HepG2 (cell line): ENCODE data around the gene SEMA4C. TPM values are rescaled to one million over a fixed set of nuclear protein-coding genes. Genes with fewer than 3 reads are reported as not detected.

Experiments
- ATAD3A ChIP-seq: sonication (generic); formaldehyde crosslinking; IDR thresholded peaks from 2 replicates; pipeline ENCODE4 v1.4.0; 2020; ENCODE audit warnings: missing genetic modification reagents
- ATF7 ChIP-seq, 2 experiments: fragments of 450-650 bp in 1 of 2; sonication (generic) in 1 of 2; formaldehyde crosslinking in 1 of 2; IDR thresholded peaks; 2 replicates each; pipeline versions ENCODE4 v1.4.0 to v1.6.1; 2016 to 2020; ENCODE audit warnings: antibody characterized with exemption in 1 of 2, mild to moderate bottlenecking in 1 of 2, missing genetic modification reagents in 1 of 2
- EHMT2 ChIP-seq: fragments of 200-600 bp; sonication (generic); IDR thresholded peaks from 2 replicates; pipeline ENCODE4 v1.7.0; 2017; ENCODE audit warnings: antibody characterized with exemption, low read depth, low read length, borderline replicate concordance
- FIP1L1 ChIP-seq: fragments of 200-400 bp; formaldehyde crosslinking; IDR thresholded peaks from 2 replicates; pipeline ENCODE4 v1.6.1; 2018; ENCODE audit warnings: low read depth, mild to moderate bottlenecking, low read length, moderate library complexity, borderline replicate concordance; ENCODE audit not compliant: insufficient read depth
- GATA4 ChIP-seq: sonication (generic); IDR thresholded peaks from 2 replicates; pipeline ENCODE4 v1.6.1; 2016; ENCODE audit warnings: antibody characterized with exemption, low read depth, borderline replicate concordance
- HDAC1 ChIP-seq: sonication (generic); formaldehyde crosslinking; IDR thresholded peaks from 2 replicates; pipeline ENCODE4 v1.5.1; 2020; ENCODE audit warnings: mild to moderate bottlenecking, missing genetic modification reagents
- HHEX ChIP-seq: IDR thresholded peaks from 2 replicates; pipeline ENCODE4 v1.6.1; 2016; ENCODE audit warnings: control low read depth
- KLF9 ChIP-seq: IDR thresholded peaks from 2 replicates; pipeline ENCODE4 v1.6.1; 2016; ENCODE audit warnings: low read depth
- MTF1 ChIP-seq: sonication (generic); formaldehyde crosslinking; IDR thresholded peaks from 2 replicates; pipeline ENCODE4 v1.5.0; 2020; ENCODE audit warnings: missing genetic modification reagents
- RXRB ChIP-seq: IDR thresholded peaks from 2 replicates; pipeline ENCODE4 v1.6.1; 2016; ENCODE audit warnings: borderline replicate concordance, missing genetic modification reagents, missing compliant biosample characterization
- SAFB2 ChIP-seq: sonication (generic); formaldehyde crosslinking; IDR thresholded peaks from 2 replicates; pipeline ENCODE4 v1.5.1; 2020; ENCODE audit warnings: missing genetic modification reagents, low read depth, mild to moderate bottlenecking, borderline replicate concordance
- SIN3A ChIP-seq: IDR thresholded peaks from 2 replicates; pipeline ENCODE4 v1.6.1; 2011; ENCODE audit warnings: low read depth, mild to moderate bottlenecking, control low read depth, low read length, borderline replicate concordance
- SMAD3 ChIP-seq: sonication (generic); formaldehyde crosslinking; IDR thresholded peaks from 2 replicates; pipeline ENCODE4 v1.4.0; 2020; ENCODE audit warnings: missing genetic modification reagents
- SNAI1 ChIP-seq: sonication (generic); formaldehyde crosslinking; IDR thresholded peaks from 2 replicates; pipeline ENCODE4 v1.5.0; 2020; ENCODE audit warnings: mild to moderate bottlenecking, missing genetic modification reagents, borderline replicate concordance
- ZNF326 ChIP-seq: sonication (generic); formaldehyde crosslinking; IDR thresholded peaks from 2 replicates; pipeline ENCODE4 v1.4.0; 2020; ENCODE audit warnings: missing genetic modification reagents, borderline replicate concordance
- ZNF33A ChIP-seq: sonication (generic); formaldehyde crosslinking; IDR thresholded peaks from 2 replicates; pipeline ENCODE4 v1.5.1; 2020; ENCODE audit warnings: missing genetic modification reagents, mild to moderate bottlenecking, moderate library complexity, borderline replicate concordance
- ZNF543 ChIP-seq: sonication (generic); formaldehyde crosslinking; IDR thresholded peaks from 2 replicates; pipeline ENCODE4 v1.4.0; 2020; ENCODE audit warnings: mild to moderate bottlenecking, missing genetic modification reagents
- ZNF546 ChIP-seq: sonication (generic); formaldehyde crosslinking; conservative IDR thresholded peaks from 2 replicates; pipeline ENCODE4 v1.8.1; 2023; ENCODE audit warnings: mild to moderate bottlenecking, missing genetic modification reagents
- ZNF558 ChIP-seq: sonication (generic); formaldehyde crosslinking; IDR thresholded peaks from 2 replicates; pipeline ENCODE4 v1.9.0; 2022; ENCODE audit warnings: mild to moderate bottlenecking, missing genetic modification reagents, borderline replicate concordance
- ZSCAN22 ChIP-seq: sonication (generic); formaldehyde crosslinking; IDR thresholded peaks from 2 replicates; pipeline ENCODE4 v1.4.0; 2020; ENCODE audit warnings: mild to moderate bottlenecking, missing genetic modification reagents
- polyA plus RNA-seq, 8 experiments: library from polyadenylated mRNA; depleted of rRNA in 3 of 8; stranded (reverse) in 7 of 8; unstranded in 1 of 8; fragments of >200 nt; fragmentation: Illumina TruSeq in 4 of 8; extraction: Trizol in 4 of 8; gene quantifications; 2 replicates each; pipeline versions ENCODE4 v1.2.1 to v1.2.3, GENCODE V29; 2011 to 2016; ENCODE audit warnings: low read depth in 4 of 8, missing spikeins in 1 of 8, mixed read lengths in 1 of 8; ENCODE audit not compliant: insufficient read depth in 1 of 8
- total RNA-seq, 5 experiments: library from RNA; depleted of rRNA; stranded (reverse); fragments of >200 nt; fragmentation: Illumina TruSeq; extraction: Trizol; gene quantifications; 2 replicates each; pipeline ENCODE4 v1.2.3, GENCODE V29; 2016; ENCODE audit warnings: low read depth in 1 of 5
- TF ChIP-seq, protein P1 (sequence below): IDR thresholded peaks from 2 replicates; pipeline ENCODE4 v1.6.1; 2012; ENCODE audit warnings: inconsistent platforms
- TF ChIP-seq, protein P2 (sequence below): sonication (generic); formaldehyde crosslinking; IDR thresholded peaks from 2 replicates; pipeline ENCODE4 v1.4.0; 2020; ENCODE audit warnings: mild to moderate bottlenecking, missing genetic modification reagents
- TF ChIP-seq, protein P3 (sequence below): sonication (generic); formaldehyde crosslinking; conservative IDR thresholded peaks from 2 replicates; pipeline ENCODE4 v1.8.0; 2022; ENCODE audit warnings: low read depth, missing genetic modification reagents
- TF ChIP-seq, protein P4 (sequence below): sonication (generic); formaldehyde crosslinking; conservative IDR thresholded peaks from 2 replicates; pipeline ENCODE4 v1.8.1; 2023; ENCODE audit warnings: missing genetic modification reagents
- TF ChIP-seq, protein P5 (sequence below): IDR thresholded peaks from 2 replicates; pipeline ENCODE4 v1.6.1; 2016; ENCODE audit warnings: mild to moderate bottlenecking, missing biosample characterization, missing genetic modification reagents

SEMA4C gene
- total and polyA plus RNA-seq, 2 of the 13 experiments (the other 11 are each of a cell fraction or from before 2014, with no cell fraction given): 25.9 to 46.6 TPM

DNA sequence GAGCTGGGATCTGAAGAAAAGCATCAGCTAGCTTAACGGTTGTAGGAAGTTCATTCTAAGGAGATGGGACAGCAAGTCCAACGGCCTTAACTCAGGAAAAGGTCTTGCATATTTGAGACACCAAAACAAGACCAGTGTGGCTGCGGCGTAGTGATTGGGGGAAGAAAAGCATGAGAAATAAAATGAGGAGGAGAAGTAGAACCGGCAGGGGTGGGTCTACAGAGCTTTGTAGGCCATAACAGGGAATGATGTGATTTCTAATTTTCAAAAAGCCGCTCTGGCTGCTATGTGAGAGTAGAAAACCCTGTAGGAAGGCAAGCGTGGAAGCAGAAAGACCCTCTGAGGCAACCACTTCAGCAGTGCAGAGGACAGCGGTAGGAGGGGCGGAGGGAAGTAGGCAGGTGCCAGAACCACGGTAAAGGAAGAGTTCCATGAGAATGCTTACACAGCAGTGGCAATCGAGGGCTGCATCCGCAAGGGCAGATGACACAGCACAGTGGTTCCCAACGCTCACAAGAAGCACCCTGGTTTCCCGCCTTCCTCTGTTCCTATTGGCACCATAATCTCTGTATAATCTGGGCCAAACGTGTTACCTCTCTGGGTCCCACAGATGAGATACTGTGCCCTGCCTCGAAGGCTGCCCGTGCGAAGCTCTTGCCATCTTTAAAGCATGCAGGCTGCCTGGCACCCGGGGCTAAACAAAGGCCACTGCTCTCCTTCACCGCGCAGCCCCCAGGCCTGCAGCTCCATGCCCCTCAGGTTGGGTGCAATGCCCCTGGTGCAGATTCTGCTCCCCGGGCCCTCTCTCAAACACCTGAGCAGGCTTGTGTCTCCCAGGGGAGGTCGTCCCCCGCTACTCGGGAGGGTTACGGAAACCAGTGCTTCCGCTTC, 12.9 kb downstream of the SEMA4C start (continued):
- TF ChIP-seq ZSCAN22 (CRISPR knock-in tag) (0 out of 2 replicates have a peak, but pooled peaks have one; percentile 9), FIP1L1 (0 out of 2 replicates have a peak, but pooled peaks have one; percentile 48), EHMT2 (no peak), ZNF543 (CRISPR knock-in tag) (peak; percentile 24; the same call in 1 of the 2 replicates), ZNF546 (no peak), SAFB2 (CRISPR knock-in tag) (no peak), GATA4 (no peak), ATF7 (IDR thresholded peaks at IDR 0.05) (no peak), ATF7 (CRISPR knock-in tag; IDR thresholded peaks at IDR 0.05) (0 out of 2 replicates have a peak, but pooled peaks have one; percentile 14), HHEX (0 out of 2 replicates have a peak, but pooled peaks have one; percentile 43), SIN3A (peak; percentile 50; the same call in 1 of the 2 replicates), MTF1 (CRISPR knock-in tag) (no peak), RXRB (CRISPR knock-in tag) (0 out of 2 replicates have a peak, but pooled peaks have one; percentile 39), ZNF326 (CRISPR knock-in tag) (no peak), ZNF558 (CRISPR knock-in tag) (peak; percentile 82; the same call in 1 of the 2 replicates), SNAI1 (CRISPR knock-in tag) (peak; percentile 86; the same call in 1 of the 2 replicates), SMAD3 (CRISPR knock-in tag) (peak; percentile 36; the same call in 1 of the 2 replicates), HDAC1 (CRISPR knock-in tag) (peak; percentile 4), ZNF33A (CRISPR knock-in tag) (peak; percentile 57; the same call in 1 of the 2 replicates), ATAD3A (0 out of 2 replicates have a peak, but pooled peaks have one; percentile 3), KLF9 (CRISPR knock-in tag) (0 out of 2 replicates have a peak, but pooled peaks have one; percentile 1)
- TF ChIP-seq, protein P1, sequence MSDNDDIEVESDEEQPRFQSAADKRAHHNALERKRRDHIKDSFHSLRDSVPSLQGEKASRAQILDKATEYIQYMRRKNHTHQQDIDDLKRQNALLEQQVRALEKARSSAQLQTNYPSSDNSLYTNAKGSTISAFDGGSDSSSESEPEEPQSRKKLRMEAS: peak; percentile 58
- TF ChIP-seq, protein P2, sequence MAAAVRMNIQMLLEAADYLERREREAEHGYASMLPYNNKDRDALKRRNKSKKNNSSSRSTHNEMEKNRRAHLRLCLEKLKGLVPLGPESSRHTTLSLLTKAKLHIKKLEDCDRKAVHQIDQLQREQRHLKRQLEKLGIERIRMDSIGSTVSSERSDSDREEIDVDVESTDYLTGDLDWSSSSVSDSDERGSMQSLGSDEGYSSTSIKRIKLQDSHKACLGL (CRISPR knock-in tag): no peak
- TF ChIP-seq, protein P3, sequence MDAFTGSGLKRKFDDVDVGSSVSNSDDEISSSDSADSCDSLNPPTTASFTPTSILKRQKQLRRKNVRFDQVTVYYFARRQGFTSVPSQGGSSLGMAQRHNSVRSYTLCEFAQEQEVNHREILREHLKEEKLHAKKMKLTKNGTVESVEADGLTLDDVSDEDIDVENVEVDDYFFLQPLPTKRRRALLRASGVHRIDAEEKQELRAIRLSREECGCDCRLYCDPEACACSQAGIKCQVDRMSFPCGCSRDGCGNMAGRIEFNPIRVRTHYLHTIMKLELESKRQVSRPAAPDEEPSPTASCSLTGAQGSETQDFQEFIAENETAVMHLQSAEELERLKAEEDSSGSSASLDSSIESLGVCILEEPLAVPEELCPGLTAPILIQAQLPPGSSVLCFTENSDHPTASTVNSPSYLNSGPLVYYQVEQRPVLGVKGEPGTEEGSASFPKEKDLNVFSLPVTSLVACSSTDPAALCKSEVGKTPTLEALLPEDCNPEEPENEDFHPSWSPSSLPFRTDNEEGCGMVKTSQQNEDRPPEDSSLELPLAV: no peak
- TF ChIP-seq, protein P4, sequence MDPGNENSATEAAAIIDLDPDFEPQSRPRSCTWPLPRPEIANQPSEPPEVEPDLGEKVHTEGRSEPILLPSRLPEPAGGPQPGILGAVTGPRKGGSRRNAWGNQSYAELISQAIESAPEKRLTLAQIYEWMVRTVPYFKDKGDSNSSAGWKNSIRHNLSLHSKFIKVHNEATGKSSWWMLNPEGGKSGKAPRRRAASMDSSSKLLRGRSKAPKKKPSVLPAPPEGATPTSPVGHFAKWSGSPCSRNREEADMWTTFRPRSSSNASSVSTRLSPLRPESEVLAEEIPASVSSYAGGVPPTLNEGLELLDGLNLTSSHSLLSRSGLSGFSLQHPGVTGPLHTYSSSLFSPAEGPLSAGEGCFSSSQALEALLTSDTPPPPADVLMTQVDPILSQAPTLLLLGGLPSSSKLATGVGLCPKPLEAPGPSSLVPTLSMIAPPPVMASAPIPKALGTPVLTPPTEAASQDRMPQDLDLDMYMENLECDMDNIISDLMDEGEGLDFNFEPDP (CRISPR knock-in tag): no peak
- TF ChIP-seq, protein P5, sequence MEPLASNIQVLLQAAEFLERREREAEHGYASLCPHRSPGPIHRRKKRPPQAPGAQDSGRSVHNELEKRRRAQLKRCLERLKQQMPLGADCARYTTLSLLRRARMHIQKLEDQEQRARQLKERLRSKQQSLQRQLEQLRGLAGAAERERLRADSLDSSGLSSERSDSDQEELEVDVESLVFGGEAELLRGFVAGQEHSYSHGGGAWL (CRISPR knock-in tag): 0 out of 2 replicates have a peak, but pooled peaks have one; percentile 48
